ENCODE measurements around the gene URB1.

DNA sequence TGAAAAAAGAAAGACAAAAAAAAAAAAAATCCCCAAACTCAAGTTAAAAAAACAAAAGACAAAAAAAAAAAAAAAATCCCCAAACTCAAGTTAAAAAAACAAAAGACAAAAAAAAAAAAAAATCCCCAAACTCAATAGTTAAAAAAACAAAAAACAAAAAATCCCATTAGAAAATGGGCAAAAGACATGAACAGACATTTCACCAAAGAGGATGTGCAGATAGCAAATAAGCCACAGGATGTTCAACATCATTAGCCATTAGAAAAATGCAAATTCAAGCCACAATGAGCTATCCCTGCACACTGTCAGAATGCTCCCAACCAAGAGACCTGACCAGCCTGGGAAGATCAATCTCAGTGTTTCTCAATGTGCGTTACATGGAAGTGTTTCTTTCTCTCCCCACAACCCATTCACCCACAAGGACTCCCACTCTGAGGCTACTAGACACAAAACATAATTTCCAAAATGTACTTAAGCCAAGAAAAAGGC is 60.3 kb downstream of the URB1 start:
- TF ChIP-seq, protein P1, sequence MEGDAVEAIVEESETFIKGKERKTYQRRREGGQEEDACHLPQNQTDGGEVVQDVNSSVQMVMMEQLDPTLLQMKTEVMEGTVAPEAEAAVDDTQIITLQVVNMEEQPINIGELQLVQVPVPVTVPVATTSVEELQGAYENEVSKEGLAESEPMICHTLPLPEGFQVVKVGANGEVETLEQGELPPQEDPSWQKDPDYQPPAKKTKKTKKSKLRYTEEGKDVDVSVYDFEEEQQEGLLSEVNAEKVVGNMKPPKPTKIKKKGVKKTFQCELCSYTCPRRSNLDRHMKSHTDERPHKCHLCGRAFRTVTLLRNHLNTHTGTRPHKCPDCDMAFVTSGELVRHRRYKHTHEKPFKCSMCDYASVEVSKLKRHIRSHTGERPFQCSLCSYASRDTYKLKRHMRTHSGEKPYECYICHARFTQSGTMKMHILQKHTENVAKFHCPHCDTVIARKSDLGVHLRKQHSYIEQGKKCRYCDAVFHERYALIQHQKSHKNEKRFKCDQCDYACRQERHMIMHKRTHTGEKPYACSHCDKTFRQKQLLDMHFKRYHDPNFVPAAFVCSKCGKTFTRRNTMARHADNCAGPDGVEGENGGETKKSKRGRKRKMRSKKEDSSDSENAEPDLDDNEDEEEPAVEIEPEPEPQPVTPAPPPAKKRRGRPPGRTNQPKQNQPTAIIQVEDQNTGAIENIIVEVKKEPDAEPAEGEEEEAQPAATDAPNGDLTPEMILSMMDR (IDR thresholded peaks at IDR 0.05 in 4 of 5, conservative IDR thresholded peaks at IDR 0.05 in 1 of 5) = no peak
- no peak for TF ChIP-seq POLR2A (IDR thresholded peaks at IDR 0.05)

Data from gastrocnemius medialis (tissue), 4 donors.